Esophagus muscularis mucosa (tissue), 4 donors: ENCODE measurements around the gene CCDC148.

Experiments used
- EP300 ChIP-seq: sonication (generic); formaldehyde crosslinking; IDR thresholded peaks from one replicate; pipeline ENCODE4 v1.6.1; 2017; ENCODE audit warnings: antibody characterized with exemption
- POLR2AphosphoS5 ChIP-seq, 2 donors: sonication (generic); formaldehyde crosslinking; IDR thresholded peaks; one replicate each; pipeline ENCODE4 v1.6.1; 2017; ENCODE audit warnings: antibody characterized with exemption in 2 of 2
- TF ChIP-seq, protein P1 (sequence below), 3 experiments: fragments of 200-600 bp in 2 of 3; fragments of 450-650 bp in 1 of 3; sonication (generic) in 2 of 3; IDR thresholded peaks; one replicate each; pipeline ENCODE4 v1.5.1; 2017 to 2019; ENCODE audit warnings: antibody characterized with exemption in 3 of 3, mild to moderate bottlenecking in 2 of 3, moderate library complexity in 1 of 3

DNA sequence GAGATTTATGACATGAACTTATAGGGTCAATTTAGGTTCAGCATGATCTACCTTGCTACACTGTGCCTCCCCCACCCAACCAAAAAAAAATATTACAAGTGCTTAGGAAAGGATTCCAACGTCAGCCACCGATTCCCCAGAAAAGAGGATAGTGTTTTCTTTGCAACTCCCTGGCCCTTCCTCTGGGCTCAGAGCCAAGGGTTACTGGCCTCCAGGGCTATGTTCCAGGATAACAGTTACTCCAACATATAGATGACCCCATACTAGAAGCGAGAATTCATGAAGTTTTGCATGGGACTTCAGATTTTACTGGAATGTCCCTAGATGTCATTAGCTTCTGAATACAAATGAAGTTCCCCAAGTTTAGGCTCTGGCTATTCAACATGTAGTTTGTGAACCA is 182.8 kb downstream of the CCDC148 start:
- TF ChIP-seq, protein P1, sequence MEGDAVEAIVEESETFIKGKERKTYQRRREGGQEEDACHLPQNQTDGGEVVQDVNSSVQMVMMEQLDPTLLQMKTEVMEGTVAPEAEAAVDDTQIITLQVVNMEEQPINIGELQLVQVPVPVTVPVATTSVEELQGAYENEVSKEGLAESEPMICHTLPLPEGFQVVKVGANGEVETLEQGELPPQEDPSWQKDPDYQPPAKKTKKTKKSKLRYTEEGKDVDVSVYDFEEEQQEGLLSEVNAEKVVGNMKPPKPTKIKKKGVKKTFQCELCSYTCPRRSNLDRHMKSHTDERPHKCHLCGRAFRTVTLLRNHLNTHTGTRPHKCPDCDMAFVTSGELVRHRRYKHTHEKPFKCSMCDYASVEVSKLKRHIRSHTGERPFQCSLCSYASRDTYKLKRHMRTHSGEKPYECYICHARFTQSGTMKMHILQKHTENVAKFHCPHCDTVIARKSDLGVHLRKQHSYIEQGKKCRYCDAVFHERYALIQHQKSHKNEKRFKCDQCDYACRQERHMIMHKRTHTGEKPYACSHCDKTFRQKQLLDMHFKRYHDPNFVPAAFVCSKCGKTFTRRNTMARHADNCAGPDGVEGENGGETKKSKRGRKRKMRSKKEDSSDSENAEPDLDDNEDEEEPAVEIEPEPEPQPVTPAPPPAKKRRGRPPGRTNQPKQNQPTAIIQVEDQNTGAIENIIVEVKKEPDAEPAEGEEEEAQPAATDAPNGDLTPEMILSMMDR (IDR thresholded peaks at IDR 0.05): no peak
- TF ChIP-seq POLR2AphosphoS5 (IDR thresholded peaks at IDR 0.05) (no peak), EP300 (no peak)
